Subcutaneous abdominal adipose tissue (tissue), 5 donors: ENCODE measurements around the gene LBH.

Experiments used
- H3K27ac ChIP-seq: one replicate; pipeline ENCODE4 v1.7.0; 2013; ENCODE audit warnings: low read depth, mild to moderate bottlenecking, inconsistent platforms, low read length, moderate library complexity
- H3K27me3 ChIP-seq, 5 donors: one replicate each; pipeline ENCODE4 v1.7.0; 2013; ENCODE audit warnings: low read length in 5 of 5, inconsistent platforms in 1 of 5; ENCODE audit not compliant: control insufficient read depth in 5 of 5, insufficient read depth in 4 of 5
- H3K36me3 ChIP-seq, 5 donors: one replicate each; pipeline ENCODE4 v1.7.0; 2013; ENCODE audit warnings: low read length in 5 of 5; ENCODE audit not compliant: control insufficient read depth in 5 of 5, insufficient read depth in 5 of 5
- H3K4me1 ChIP-seq, 5 donors: one replicate each; pipeline ENCODE4 v1.7.0; 2013; ENCODE audit warnings: low read length in 5 of 5, mild to moderate bottlenecking in 3 of 5, moderate library complexity in 1 of 5; ENCODE audit not compliant: control insufficient read depth in 5 of 5, insufficient read depth in 5 of 5
- H3K4me3 ChIP-seq, 5 donors: one replicate each; pipeline ENCODE4 v1.7.0; 2013; ENCODE audit warnings: low read length in 5 of 5, low read depth in 1 of 5
- H3K9ac ChIP-seq, 5 donors: one replicate each; pipeline ENCODE4 v1.7.0; 2013; ENCODE audit warnings: low read length in 5 of 5, mild to moderate bottlenecking in 4 of 5, moderate library complexity in 3 of 5
- H3K9me3 ChIP-seq, 5 donors: one replicate each; pipeline ENCODE4 v1.7.0; 2013; ENCODE audit warnings: low read length in 5 of 5; ENCODE audit not compliant: control insufficient read depth in 5 of 5
- donor health status: healthy.
- donor health status: healthy.
- donor health status: healthy.
- donor health status: healthy.
- donor health status: healthy.

The LBH gene

GRCh38 chr2:30213907-30214463 lies 17.3 kb upstream of the LBH start:
- H3K27ac ChIP-seq: no peak overlapping the region
- no peak overlapping the region for H3K4me3 ChIP-seq
- no peaks in the 10 kb centered on the region for H3K36me3 ChIP-seq
- H3K9me3 ChIP-seq: no peaks in the 10 kb centered on the region
- H3K27me3 ChIP-seq: peaks cover 0 to 8% (median 0%) of the 10 kb centered on the region in 5 donors
- peaks cover 0 to 16% (median 12%) of the 10 kb centered on the region in 5 donors for H3K4me1 ChIP-seq
- no peak overlapping the region for H3K9ac ChIP-seq

- Histone ChIP-seq H3K9me3 (no peaks in the 10 kb centered on the region), H3K4me1 (peaks cover 0 to 16% (median 12%) of the 10 kb centered on the region in 5 donors), H3K27ac (no peak overlapping the region), H3K9ac (no peak overlapping the region), H3K27me3 (peaks cover 0 to 8% (median 2%) of the 10 kb centered on the region in 5 donors), H3K4me3 (no peak overlapping the region), H3K36me3 (no peaks in the 10 kb centered on the region)
Measured at GRCh38 chr2:30216157-30216556, 15.2 kb upstream of the LBH start.

GRCh38 chr2:30217644-30218337 lies 13.5 kb upstream of the LBH start:
- H3K4me3 ChIP-seq: no peak overlapping the region
- H3K27ac ChIP-seq: no peak overlapping the region
- no peaks in the 10 kb centered on the region for H3K36me3 ChIP-seq

GRCh38 chr2:30218338-30218713 lies 13.0 kb upstream of the LBH start:
- H3K27me3 ChIP-seq: peaks cover 0 to 8% (median 2%) of the 10 kb centered on the region in 5 donors
- peaks cover 0 to 16% (median 12%) of the 10 kb centered on the region in 5 donors for H3K4me1 ChIP-seq

More at GRCh38 chr2:30217644-30218337, 13.5 kb upstream of the LBH start:
- Histone ChIP-seq H3K27me3 (peaks cover 0 to 8% (median 2%) of the 10 kb centered on the region in 5 donors), H3K9ac (no peak overlapping the region), H3K9me3 (no peaks in the 10 kb centered on the region), H3K4me1 (peaks cover 0 to 16% (median 12%) of the 10 kb centered on the region in 5 donors)

GRCh38 chr2:30218814-30219213 lies 12.5 kb upstream of the LBH start:
- H3K9ac ChIP-seq: no peak overlapping the region
- no peaks in the 10 kb centered on the region for H3K36me3 ChIP-seq
- H3K27me3 ChIP-seq: peaks cover 0 to 8% (median 2%) of the 10 kb centered on the region in 5 donors
- H3K9me3 ChIP-seq: no peaks in the 10 kb centered on the region
- H3K4me3 ChIP-seq: no peak overlapping the region
- H3K4me1 ChIP-seq: peaks cover 0 to 16% (median 12%) of the 10 kb centered on the region in 5 donors
- no peak overlapping the region for H3K27ac ChIP-seq

More at GRCh38 chr2:30218338-30218713, 13.0 kb upstream of the LBH start:
- H3K9me3 ChIP-seq: no peaks in the 10 kb centered on the region
- H3K27ac ChIP-seq: no peak overlapping the region
- H3K9ac ChIP-seq: no peak overlapping the region
- no peak overlapping the region for H3K4me3 ChIP-seq
- no peaks in the 10 kb centered on the region for H3K36me3 ChIP-seq

GRCh38 chr2:30219886-30220875 lies 11.2 kb upstream of the LBH start:
- Histone ChIP-seq H3K4me1 (peaks cover 0 to 19% (median 16%) of the 10 kb centered on the region in 5 donors), H3K9ac (no peak overlapping the region), H3K9me3 (no peaks in the 10 kb centered on the region), H3K36me3 (no peaks in the 10 kb centered on the region), H3K27ac (no peak overlapping the region), H3K4me3 (no peak overlapping the region), H3K27me3 (peaks cover 0 to 8% (median 2%) of the 10 kb centered on the region in 5 donors)

GRCh38 chr2:30221531-30221930 lies 9.8 kb upstream of the LBH start:
- Histone ChIP-seq H3K4me1 (peaks cover 0 to 25% (median 20%) of the 10 kb centered on the region in 5 donors), H3K36me3 (no peaks in the 10 kb centered on the region), H3K9me3 (no peaks in the 10 kb centered on the region), H3K27ac (no peak overlapping the region), H3K4me3 (no peak overlapping the region), H3K27me3 (peaks cover 0 to 8% (median 2%) of the 10 kb centered on the region in 5 donors), H3K9ac (no peak overlapping the region)

- Histone ChIP-seq H3K9me3 (no peaks in the 10 kb centered on the region), H3K4me1 (peaks cover 0 to 21% (median 17%) of the 10 kb centered on the region in 5 donors), H3K27me3 (peaks cover 0 to 8% (median 2%) of the 10 kb centered on the region in 5 donors), H3K9ac (no peak overlapping the region), H3K4me3 (no peak overlapping the region), H3K36me3 (no peaks in the 10 kb centered on the region), H3K27ac (no peak overlapping the region)
Measured at GRCh38 chr2:30222031-30222430, 9.3 kb upstream of the LBH start.

GRCh38 chr2:30222636-30223360 lies 8.5 kb upstream of the LBH start:
- Histone ChIP-seq H3K4me3 (no peak overlapping the region), H3K9ac (no peak overlapping the region), H3K9me3 (no peaks in the 10 kb centered on the region), H3K27ac (no peak overlapping the region), H3K27me3 (peaks cover 0 to 6% (median 0%) of the 10 kb centered on the region in 5 donors), H3K4me1 (peaks cover 0 to 17% (median 12%) of the 10 kb centered on the region in 5 donors), H3K36me3 (no peaks in the 10 kb centered on the region)
